NOMO-1 (cell line): ENCODE data around the gene PNKD.
"Not testable (repeated sequence)": the region's sequence is repeated elsewhere in the genome, so short reads cannot be mapped to it uniquely, and the experiment has no call there.

Source experiments
- DNase-seq, 2 experiments: peaks; one replicate each; lab custom pipeline; 2025; ENCODE audit not compliant: unreplicated experiment in 2 of 2; lab: John Stamatoyannopoulos, UW

The PNKD gene

GRCh38 chr2:218314764-218315163 is 44.4 kb downstream of the PNKD start:
- DNase-seq: not testable (repeated sequence)

GRCh38 chr2:218315397-218315796 is 45.1 kb downstream of the PNKD start:
- DNase-seq: no peak

- DNase-seq: no peak
These were observed 46.9 kb downstream of the PNKD start for GRCh38 chr2:218317303-218317630.

- no peak for DNase-seq
These were observed 47.5 kb downstream of the PNKD start for GRCh38 chr2:218317835-218318234.

DNA sequence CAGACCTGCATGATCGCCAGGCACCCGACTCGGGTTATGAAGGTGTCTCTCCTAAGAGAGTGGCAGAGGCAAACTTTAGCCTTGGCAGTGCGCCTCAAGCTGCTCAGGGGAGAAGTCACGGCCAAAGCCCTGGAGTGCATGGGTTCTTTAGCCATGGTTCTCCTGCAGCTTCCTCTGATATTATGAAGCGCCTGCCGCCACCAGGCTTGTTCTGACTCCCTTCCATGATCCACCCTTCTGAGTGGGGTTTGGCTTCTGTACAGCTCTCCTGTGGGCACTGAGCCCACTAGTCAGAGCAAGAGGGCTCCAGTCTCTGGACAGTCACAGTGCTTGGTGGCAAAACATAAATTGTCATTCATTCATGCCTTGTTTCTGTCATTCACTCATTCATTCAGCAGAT is 47.9 kb downstream of the PNKD start:
- DNase-seq: no peak

DNA sequence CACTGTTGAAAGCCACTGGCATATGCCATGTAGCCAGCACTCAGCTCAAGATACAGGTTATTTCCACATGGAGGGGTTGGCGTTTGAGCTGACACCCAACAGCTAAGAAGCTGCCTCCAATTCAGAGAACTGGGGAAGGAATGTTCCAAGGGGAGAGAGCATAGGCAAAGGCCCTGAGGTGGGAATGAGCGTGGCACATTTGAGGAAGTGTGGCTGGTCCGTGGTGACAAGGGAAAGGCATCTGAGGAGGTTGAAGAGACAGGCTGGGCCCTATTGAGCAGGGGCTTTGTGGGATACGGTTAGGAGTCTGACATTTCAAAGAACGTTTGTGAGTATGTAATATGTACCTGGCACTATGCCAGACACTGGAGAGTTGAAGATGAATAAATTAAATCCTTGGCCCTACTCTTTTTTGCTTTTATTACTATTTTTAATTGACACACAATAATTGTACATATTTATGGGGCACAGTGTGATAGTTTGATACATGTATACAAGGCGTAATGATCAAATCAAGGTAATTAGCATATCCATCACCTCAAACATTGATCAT is 49.6 kb downstream of the PNKD start:
- no peak for DNase-seq

- peak; percentile 37 to 53 for DNase-seq
These were observed 50.5 kb downstream of the PNKD start for GRCh38 chr2:218320704-218321336.

DNA sequence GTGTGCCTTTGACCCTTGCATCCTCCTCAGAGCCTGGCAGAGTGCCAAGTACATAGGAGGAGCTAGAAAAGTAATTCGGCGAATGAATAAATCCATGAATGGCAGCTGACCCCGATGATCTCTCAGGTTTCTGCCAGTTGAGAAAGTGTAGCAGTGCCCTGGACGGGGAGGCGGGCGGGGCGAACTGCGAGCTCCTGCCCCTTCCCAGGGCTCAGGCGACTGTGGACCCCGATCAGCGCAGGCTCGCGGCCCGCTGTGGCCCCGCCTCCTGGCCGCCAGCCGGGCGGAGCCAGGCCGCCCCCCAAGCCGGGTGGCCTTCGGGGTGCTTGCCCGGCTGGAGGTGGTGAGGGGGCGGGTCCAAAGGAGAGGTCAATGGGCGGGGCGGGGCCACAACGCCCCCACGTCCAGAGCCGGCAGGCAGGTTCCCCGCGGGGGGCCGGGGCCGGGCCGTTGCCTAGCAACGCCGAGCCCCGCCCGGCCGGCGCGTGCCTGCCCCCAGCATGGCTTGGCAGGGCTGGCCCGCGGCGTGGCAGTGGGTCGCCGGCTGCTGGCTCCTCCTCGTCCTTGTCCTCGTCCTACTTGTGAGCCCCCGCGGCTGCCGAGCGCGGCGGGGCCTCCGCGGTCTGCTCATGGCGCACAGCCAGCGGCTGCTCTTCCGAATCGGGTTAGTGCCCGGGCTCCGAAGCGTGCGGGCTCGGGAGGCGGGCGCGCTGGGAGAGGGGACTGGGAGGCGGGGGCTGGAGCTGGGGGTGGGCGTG is 52.6 kb downstream of the PNKD start:
- peak; percentile 83 to 87 for DNase-seq

DNA sequence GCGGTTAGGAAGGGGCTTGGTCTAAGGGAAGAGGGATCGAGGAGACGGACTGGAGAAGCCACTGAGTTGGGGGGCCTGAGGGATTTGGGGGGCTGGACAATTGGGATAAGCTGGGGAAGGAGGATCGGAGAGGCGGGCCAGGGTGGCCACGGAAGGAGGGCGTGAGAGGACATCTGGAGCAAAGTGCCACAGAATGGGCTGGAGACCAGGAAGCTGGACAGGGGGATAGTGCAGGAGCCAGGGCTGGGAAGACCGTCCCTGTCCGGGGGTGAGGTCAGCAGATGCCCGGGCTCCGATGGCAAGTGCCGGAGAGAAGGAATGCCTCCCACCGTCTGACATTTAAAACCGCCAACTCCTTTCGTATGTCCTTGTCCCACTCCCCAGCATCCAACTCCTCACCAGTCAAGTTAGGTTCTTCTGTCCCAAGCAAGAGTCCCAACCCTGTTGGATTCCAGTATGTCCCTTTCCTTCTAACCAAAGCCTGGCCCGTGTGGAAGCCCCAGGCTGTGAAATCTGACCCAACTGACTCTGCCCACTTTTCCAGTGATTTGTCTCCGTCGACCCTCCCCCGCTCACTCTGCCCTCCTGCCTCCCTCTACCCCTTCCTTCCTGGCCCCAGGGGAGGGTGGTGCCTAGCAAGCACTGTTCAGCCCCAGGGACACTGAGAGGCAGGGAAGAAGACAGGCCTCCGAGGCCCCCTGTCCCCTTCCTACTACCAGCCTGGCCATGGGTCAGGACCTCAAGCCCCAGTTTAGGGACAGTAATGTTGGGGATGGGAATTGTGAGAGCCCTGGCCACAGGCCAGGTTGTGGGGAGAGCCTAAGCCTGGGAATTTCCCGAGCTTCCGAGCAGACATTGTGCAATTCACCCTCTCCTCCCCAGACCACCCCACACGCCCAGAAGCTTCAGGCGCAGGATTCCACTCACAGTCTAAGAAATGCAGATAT is 53.5 kb downstream of the PNKD start:
- no peak for DNase-seq

- DNase-seq: no peak
These were observed 55.3 kb downstream of the PNKD start for GRCh38 chr2:218325566-218326160.

- DNase-seq: no peak
These were observed 56.0 kb downstream of the PNKD start for GRCh38 chr2:218326315-218326714.

GRCh38 chr2:218327451-218328210 is 57.3 kb downstream of the PNKD start:
- no peak for DNase-seq

DNA sequence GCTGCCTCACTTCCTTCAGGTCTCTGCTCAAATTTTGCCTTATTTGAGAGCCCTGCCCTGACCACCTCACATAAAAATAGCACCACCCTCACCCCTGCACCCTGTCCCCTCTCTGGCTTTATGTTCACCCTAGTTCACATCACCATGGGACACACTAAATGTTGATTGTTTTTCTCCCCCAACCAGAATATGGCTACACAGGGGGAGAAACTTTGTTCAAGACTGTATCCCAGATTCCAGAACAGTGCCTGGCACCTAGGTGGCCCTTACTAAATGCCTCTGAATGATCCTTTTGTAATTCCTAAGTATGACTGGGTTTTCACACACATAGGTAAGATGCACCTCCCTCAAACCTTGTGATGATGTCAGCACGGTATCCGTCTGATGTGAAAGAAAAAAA is 58.0 kb downstream of the PNKD start:
- no peak for DNase-seq

DNA sequence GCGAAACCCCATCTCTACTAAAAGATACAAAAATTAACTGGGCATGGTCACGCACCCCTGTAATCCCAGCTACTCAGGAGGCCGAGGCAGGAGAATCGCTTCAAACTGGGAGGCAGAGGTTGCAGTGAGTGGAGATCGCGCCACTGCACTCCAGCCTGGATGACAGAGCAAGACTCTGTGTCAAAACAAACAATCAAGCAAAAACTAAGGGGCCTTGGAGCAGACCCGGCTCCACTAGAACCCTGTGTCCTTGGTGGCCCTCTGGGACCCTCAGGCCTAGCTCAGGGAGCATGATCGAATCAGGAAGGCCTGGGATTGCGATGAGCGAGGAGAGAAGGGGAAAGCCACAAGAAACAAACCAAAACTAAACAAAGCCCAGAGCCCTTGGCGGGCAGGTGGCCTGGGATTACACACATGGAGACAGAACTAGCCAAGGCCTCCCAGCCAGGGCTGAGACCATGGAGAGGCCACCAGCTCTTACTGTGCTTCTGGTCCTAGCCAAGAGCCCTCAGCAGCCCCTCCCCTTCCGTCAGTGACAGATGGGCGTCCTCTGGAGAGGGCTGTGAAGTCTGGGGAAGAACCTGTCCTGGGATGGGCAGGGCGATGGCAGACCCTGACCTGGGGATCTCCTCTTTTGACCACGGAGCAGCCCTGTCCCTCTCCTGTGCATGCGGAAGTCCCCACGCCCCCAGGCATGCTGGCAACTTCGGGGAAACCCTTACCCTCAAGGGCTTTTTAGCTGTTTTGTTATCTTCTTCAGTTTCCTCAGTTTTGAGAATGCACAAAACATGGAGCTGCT is 58.9 kb downstream of the PNKD start:
- DNase-seq: no peak

DNA sequence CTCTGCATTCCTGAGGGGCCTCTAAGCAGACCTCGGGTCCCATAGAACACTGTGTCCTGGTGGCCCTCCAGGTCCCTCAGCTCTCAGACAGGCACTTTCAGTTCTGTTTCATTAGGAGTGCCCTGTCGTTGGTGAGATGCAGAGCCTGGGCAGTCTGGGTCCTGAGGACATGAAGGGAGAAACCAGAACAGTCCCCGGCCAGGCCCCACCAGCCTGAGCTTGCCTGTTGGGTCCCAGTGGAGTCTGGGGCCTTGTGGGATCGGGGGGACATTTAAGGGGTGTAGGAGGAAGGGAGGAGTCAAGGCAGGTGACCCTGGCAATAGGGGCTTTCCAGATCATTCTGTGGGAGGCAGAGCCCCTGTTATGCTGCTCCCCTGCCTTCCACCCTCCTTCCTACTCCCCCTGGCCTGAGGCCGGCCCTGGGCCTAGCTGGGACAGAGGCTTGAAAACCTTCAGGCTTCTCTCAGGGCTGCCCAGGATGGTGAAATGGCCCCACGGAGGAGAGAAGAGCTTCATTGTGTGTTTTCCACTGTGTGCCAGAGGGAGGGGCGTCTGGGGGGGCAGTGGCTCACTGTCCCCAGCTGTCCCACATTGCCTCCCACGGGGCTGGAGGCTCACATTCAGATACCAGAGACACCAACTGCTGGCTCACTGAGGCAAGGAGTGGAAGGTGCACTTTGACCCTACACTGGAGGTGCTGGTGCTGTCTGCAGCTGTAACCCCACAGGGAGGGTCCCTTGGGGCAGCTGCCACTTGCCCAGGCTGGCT is 59.7 kb downstream of the PNKD start:
- no peak for DNase-seq

DNA sequence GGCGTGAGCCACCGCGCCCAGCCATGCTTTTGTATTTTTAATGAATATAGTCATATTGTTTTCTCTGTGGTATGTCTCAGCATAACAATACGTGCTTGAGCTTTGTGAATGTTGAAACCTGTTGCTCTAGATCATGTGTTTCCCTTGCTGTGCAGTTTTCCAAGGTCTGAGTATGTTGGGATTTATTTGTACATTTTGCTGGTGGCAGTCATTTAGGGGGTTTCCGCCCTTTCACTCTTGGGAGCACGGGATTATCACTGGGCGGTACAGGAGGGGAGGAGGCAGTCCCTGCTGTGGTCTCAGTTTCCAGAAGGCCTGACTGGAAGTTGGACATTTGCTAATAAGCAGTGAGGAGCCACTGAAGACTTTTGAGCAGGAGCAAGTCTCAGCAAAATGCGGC is 61.4 kb downstream of the PNKD start:
- no peak for DNase-seq

DNA sequence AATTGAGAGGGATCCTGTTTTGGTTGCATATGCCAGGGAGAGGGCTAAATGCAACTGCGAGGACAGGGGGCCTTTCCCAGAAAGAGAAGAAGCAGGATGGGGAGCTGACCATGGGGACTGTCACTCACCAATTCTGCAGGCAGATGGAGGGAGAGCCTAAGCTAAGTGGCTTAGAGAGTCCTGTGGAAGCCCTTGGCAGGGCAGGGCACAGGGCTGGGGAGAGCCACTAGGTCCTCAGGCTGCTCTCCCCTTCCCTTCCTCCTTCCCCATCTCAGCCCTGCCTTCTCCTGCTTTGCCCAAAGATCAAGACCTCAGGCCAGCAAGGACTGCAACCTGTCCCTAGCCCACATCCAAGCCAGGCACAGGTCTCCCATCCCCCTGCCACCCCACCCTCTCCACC is 62.0 kb downstream of the PNKD start:
- no peak for DNase-seq

DNA sequence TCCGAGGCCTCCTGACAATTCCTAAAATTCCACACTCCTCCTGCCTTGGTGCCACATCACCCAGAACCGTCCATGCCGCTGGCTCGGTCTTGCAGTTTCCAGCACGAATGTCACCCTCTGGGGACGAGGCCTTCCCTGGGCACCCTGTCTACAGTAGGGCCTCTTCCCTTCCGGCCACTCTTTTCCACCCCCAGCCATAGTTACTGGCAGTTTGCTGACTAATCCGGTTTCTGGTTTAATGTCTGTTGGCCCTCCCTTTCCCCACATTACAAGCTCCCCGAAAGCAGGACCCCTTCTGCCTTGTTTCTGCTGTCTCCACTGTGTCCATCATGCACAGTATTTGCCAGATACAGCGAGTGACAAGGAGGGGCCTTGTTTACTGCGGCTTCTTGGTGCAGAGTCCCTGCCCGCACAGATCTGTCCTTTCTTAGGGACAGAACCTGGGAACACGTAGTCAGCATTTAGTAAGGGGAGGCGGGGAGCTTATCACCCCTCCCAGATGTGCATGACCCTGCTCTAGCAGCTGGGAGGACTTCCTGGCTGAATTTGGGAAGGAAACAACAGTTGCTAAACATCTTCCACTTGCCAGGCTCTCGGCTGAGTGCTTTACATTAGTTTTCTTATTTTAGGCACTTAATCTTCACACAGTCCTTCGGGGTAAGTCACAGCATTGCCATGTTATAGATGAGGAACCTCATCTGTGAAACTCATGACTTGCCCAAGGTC is 62.8 kb downstream of the PNKD start:
- peak; percentile 86 to 93 for DNase-seq
